Activated effector memory CD4-positive, alpha-beta T cell treated with Interleukin-2 at 50 U/mL for 16 hours (primary cell): ENCODE measurements around the gene ESR1.
"Not testable (repeated sequence)": the region's sequence is repeated elsewhere in the genome, so short reads cannot be mapped to it uniquely, and the experiment has no call there.

Experiments
- DNase-seq: peaks from one replicate; pipeline ENCODE4 v3.0.0-alpha.2; 2020

ESR1 gene

GRCh38 chr6:151998784-151999183, 191.3 kb downstream of the ESR1 start:
- DNase-seq = no peak

GRCh38 chr6:151999194-151999593, 191.7 kb downstream of the ESR1 start:
- no peak for DNase-seq

- DNase-seq = no peak
Measured at GRCh38 chr6:152001408-152001807, 193.9 kb downstream of the ESR1 start.

- no peak for DNase-seq
Measured at GRCh38 chr6:152002306-152002705, 194.8 kb downstream of the ESR1 start.

GRCh38 chr6:152004036-152004566, 196.6 kb downstream of the ESR1 start:
- DNase-seq = no peak

GRCh38 chr6:152004896-152005295, 197.4 kb downstream of the ESR1 start:
- DNase-seq = no peak

- no peak for DNase-seq
Measured at GRCh38 chr6:152008779-152009178, 201.3 kb downstream of the ESR1 start.

- no peak for DNase-seq
Measured at GRCh38 chr6:152012227-152012626, 204.7 kb downstream of the ESR1 start.

GRCh38 chr6:152018876-152019275, 211.4 kb downstream of the ESR1 start:
- DNase-seq = no peak

GRCh38 chr6:152022303-152022702, 214.8 kb downstream of the ESR1 start:
- DNase-seq = no peak

- DNase-seq = no peak
Measured at GRCh38 chr6:152023613-152024012, 216.1 kb downstream of the ESR1 start.

GRCh38 chr6:152026291-152026690, 218.8 kb downstream of the ESR1 start:
- no peak for DNase-seq

GRCh38 chr6:152026744-152027143, 219.3 kb downstream of the ESR1 start:
- not testable (repeated sequence) for DNase-seq

GRCh38 chr6:152033765-152034164, 226.3 kb downstream of the ESR1 start:
- DNase-seq = not testable (repeated sequence)

GRCh38 chr6:152034631-152035030, 227.1 kb downstream of the ESR1 start:
- no peak for DNase-seq

GRCh38 chr6:152046118-152046517, 238.6 kb downstream of the ESR1 start:
- DNase-seq = no peak

- no peak for DNase-seq
Measured at GRCh38 chr6:152048921-152049320, 241.4 kb downstream of the ESR1 start.

GRCh38 chr6:152049502-152049901, 242.0 kb downstream of the ESR1 start:
- DNase-seq = no peak

GRCh38 chr6:152050451-152051195, 243.1 kb downstream of the ESR1 start:
- no peak for DNase-seq

- DNase-seq = no peak
Measured at GRCh38 chr6:152052061-152052460, 244.6 kb downstream of the ESR1 start.

GRCh38 chr6:152053332-152053731, 245.8 kb downstream of the ESR1 start:
- DNase-seq = no peak

GRCh38 chr6:152054441-152054840, 247.0 kb downstream of the ESR1 start:
- no peak for DNase-seq

- no peak for DNase-seq
Measured at GRCh38 chr6:152055517-152055916, 248.0 kb downstream of the ESR1 start.

GRCh38 chr6:152057832-152058498, 250.5 kb downstream of the ESR1 start:
- no peak for DNase-seq
